OCI-LY3 (cell line): Measurements from ENCODE around the gene MMP17.

ENCODE experiments used
- CTCF ChIP-seq: fragments of 200-600, 300-600 bp; sonication (generic); IDR thresholded peaks from 2 replicates; pipeline ENCODE4 v1.5.1; 2014; ENCODE audit warnings: antibody characterized with exemption, low read length, low read depth
- EZH2phosphoT487 ChIP-seq: fragments of 200-600 bp; shearing (Covaris generic); IDR thresholded peaks from 2 replicates; pipeline ENCODE4 v1.6.1; 2018; ENCODE audit warnings: antibody characterized with exemption, mixed run types, low read depth

- no peak for TF ChIP-seq CTCF
- TF ChIP-seq EZH2phosphoT487 = no peak
Observed at GRCh38 chr12:131818821-131819585, 9.2 kb upstream of the MMP17 start.
